NCI-H2081 treated with DMSO at 0.1 percent for 48 hours (cell line): ENCODE results near the gene KCNK10.

Experiments
- DNase-seq: peaks from one replicate; lab custom pipeline; 2025; lab: John Stamatoyannopoulos, UW

The KCNK10 gene

GRCh38 chr14:88185843-88186242 is 137.2 kb downstream of the KCNK10 start:
- DNase-seq, result no peak

GRCh38 chr14:88184956-88185355 is 138.1 kb downstream of the KCNK10 start:
- DNase-seq, result no peak

DNA sequence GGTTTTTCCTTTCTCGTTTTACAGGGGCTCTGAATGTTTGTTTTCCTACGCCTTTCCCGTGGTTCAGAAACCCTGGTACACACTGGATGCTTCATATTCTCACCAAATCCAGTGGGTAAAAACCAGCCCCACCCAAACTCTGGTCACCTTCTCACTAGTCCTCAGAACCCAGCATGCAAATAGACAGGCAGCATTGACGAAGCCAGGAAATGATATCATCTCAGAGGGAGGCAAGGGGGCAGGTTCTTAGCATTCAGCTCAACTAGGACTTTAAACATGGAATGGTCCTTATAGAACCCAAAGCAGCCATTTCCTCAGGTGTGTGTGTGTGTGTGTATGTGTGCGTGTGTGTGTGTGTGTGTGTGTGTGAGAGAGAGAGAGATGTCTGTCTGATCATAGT is 142.0 kb downstream of the KCNK10 start:
- no peak for DNase-seq

DNA sequence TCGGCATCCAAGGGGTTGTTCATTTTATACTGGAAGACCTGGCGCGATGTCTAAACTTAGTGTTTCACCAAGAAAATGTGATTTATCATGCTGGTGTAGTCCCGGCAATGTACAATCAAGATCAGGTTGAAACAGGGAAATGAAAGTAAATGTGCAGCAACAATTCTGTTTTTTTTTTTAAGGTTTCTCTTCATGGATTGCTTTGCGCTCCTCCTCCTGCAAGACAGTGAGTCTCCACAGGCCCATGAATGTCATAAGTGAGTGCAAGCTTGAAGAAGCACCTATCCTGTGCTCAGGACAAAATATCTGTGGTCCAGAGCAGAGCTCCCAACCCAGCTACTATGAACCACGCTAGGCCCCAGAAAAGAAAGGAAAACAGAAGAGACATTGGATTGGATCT is 143.4 kb downstream of the KCNK10 start:
- no peak for DNase-seq

DNA sequence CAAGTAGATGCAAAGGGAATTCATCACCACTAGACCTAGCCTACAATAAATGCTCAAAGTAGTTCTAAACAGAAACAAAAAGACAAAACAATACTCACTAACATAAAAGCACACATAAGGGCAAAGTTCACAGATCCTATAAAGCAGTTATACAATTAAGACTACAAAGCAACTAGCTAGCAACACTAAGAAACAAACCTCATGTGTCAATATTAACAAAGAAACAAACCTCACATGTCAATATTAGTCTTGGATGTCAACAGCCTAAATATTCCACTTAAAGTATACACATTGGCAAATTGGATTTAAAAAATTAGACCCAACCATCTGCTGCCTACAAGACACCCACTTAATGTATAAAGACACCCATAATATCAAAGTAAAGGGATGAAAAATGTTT is 152.7 kb downstream of the KCNK10 start:
- no peak for DNase-seq

DNA sequence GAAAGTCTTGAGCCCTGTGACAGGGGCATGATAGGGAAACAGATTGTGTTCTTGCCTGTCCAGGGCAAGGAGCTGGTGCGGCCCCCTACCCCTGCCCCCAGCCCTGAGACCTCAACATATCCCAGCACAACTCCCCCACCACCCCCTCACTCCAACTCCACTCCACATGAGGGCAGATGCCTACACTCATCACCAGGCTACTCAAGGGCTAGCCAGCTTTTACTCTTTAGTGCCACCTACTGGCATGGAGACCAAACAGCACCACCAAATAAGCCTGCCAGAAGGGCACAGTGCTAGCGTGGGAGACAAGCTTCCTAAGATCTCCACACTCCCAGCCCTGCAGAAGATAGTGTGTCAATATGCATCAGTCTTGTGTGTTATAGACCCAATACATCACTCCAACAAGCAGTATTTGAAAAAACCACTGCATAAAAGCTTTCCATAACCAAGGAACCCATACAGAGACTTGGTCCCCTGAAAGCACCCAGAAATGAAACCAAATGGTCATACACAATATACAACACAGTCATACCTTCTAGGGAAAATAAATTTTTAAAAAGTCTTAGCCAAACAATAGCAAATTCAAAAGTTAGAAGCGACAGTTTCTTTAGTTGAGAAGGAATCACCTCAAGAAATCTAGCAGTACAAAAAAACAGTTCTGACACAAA is 154.4 kb downstream of the KCNK10 start:
- DNase-seq, result no peak

DNA sequence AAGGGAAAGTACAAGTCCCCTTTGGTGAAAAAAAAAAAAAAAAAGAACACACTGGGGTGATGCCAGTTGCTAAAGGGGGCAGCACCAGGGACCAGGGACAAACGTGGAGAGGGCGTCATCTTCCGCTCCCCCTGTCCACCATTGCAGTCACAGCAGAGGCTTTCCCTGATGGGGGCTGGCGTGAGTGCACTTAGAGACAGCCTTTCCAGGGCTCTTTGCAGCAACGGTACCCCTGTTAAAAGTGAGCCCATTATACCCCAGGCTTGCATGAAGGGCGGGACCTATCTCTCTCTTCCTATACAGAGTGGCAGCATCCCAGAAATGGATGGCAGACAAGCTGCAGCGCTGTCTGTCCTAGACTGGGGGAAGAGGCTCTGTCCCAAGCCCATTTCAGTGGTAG is 155.0 kb downstream of the KCNK10 start:
- no peak for DNase-seq

DNA sequence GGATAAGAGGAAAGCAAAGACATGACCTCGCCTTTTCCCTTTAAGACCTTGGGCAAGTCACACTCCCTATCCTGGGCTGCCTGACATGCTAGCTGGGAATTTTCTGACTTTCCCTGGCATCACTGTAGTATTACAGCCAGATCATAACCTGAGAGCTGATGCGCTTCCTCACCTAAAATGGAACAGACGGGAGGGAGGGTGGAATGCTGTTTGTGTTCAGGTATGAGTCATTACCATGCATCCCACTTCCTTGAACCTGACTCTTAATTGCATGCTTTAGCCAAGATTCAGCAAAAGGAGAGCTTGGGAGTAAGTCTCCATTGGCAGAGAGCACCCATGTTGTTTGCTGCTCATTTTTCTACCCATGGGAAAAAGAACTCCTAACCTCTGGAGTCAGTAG is 156.5 kb downstream of the KCNK10 start:
- DNase-seq, result no peak

DNA sequence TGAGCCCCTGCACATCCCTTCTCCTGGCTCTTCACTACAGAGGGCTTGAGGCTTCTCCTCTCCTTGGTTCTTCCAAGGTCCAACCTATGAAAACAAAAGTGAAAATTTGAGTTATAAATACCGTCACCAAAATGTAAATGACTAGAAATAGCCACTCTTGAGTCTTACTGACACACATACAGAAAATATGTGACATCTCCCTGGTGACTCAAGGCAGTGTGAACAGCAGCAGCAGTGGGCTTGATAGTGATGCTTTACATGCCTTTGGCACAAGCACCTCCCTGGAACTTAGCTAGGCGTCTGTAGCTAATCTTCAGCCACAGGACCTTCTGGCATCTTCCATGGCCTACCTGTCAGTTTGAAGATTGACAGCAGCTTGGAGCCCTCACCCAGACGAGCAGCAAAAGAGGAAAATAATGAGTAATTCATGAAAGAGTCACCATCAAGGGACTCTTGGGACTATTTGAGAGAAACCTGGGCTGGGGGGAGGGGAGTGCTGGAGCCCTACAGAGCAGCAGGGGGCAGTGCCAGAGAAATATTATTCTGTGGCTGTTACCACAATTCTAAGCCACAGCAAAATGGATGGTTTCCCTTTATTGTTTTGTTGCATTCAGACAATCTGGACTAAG is 158.0 kb downstream of the KCNK10 start:
- no peak for DNase-seq

DNA sequence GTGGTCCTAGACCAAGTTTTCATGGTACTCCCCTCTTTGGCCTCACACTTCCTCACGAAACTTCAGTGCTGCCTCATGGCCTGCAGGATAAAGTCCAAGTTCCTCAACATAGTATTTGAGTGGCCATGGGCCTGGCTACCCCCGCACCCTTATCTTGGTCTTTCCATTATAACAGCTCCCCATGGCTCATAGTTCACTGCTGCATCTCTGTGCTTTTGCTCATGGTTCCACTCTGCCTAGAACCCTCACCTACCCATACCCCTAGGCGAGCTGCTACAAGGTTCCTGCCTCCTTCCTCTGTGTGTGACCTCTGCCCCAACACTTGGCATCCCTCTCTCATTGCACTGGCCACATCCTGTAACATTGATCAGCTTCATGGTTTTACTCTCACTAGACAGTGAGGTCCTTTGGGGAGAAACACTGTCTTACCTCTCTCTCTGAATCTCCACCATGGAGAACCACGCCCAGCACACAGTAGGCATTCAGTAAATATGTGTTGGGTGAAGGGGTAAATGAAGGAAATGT is 159.3 kb downstream of the KCNK10 start:
- no peak for DNase-seq

- DNase-seq, result no peak
Measured at GRCh38 chr14:88156127-88156526, 166.9 kb downstream of the KCNK10 start.

- DNase-seq, result no peak
Measured at GRCh38 chr14:88154926-88155325, 168.1 kb downstream of the KCNK10 start.

DNA sequence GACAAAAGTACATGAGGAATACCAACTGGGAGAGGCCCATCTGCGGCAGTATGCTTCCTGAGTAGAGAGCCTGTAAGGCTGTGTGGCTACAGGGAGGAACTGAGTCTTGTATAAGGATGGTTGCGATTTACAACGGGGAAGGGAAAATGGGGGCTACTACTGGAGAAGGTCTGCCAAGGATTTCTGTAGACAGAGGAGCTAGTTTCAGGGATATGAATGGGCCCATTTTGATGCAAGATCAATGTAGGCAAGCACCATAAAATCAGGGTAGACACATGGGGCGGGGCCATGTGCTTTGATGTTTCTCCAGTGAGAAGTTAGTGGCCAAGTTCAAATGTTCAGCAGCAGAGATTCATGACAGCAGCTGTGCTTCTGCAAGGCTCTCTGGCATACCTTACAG is 168.7 kb downstream of the KCNK10 start:
- no peak for DNase-seq

GRCh38 chr14:88146881-88147649 is 176.0 kb downstream of the KCNK10 start:
- no peak for DNase-seq

GRCh38 chr14:88143810-88144209 is 179.3 kb downstream of the KCNK10 start:
- DNase-seq, result no peak

GRCh38 chr14:88142997-88143396 is 180.1 kb downstream of the KCNK10 start:
- no peak for DNase-seq

DNA sequence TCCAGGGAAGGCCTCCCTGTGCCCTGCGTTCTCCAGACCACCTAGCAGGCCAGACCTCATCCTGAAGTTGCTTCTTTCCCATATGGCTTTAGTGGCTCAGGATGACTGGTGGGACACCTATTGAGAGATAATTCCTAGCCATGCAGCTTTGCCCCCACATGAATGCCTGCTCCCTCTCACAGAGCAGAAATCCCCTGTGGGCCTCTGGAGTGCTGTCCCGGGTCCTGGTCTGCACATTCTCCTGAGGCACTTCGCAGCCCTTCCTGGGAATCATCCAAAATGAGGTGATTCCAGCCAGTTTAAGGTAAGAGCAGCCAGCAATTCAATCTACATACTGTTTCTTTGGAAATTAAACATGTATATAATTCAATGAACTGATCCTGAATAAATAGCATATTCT is 182.2 kb downstream of the KCNK10 start:
- DNase-seq, result no peak

GRCh38 chr14:88137327-88137726 is 185.7 kb downstream of the KCNK10 start:
- no peak for DNase-seq
